Right atrium auricular region (tissue), 2 donors: ENCODE results near the gene STX7. TPM values are rescaled to one million over a fixed set of nuclear protein-coding genes. Genes with fewer than 3 reads are reported as not detected.
A peak's percentile ranks its signal among the peaks of the same experiment; 100 is the strongest.

Source experiments
- DNase-seq: peaks from one replicate; pipeline ENCODE4 v3.0.0-alpha.2; 2019; ENCODE audit warnings: low spot score
- H3K27ac ChIP-seq, 2 donors: fragments of 200-600 bp; sonication (generic); 1 replicate in 1 of 2; 2 replicates in 1 of 2; pipeline ENCODE4 v1.5.1; 2016 to 2019
- H3K27me3 ChIP-seq, 2 donors: fragments of 200-600 bp; sonication (generic); one replicate each; pipeline versions ENCODE4 v1.5.1 to v1.6.0; 2017 to 2019
- H3K36me3 ChIP-seq: fragments of 200-600 bp; sonication (generic); one replicate; pipeline ENCODE4 v1.5.1; 2016
- H3K4me1 ChIP-seq, 2 donors: fragments of 200-600 bp; sonication (generic); one replicate each; pipeline versions ENCODE4 v1.5.1 to v1.6.0; 2017 to 2019
- H3K4me3 ChIP-seq, 2 donors: fragments of 200-600 bp; sonication (generic); 1 replicate in 1 of 2; 2 replicates in 1 of 2; pipeline ENCODE4 v1.5.1; 2017 to 2019; ENCODE audit warnings: mild to moderate bottlenecking in 1 of 2, moderate library complexity in 1 of 2
- H3K9me3 ChIP-seq, 2 donors: fragments of 200-600 bp; sonication (generic); one replicate each; pipeline ENCODE4 v1.5.1; 2019
- total RNA-seq, 2 donors: library from RNA; depleted of rRNA; stranded (reverse); fragments of >200 nt; gene quantifications; one replicate each; pipeline ENCODE4 v1.1.0, GENCODE V29; 2016
- TF ChIP-seq, protein P1 (sequence below), 2 donors: fragments of 200-600 bp; sonication (generic); IDR thresholded peaks; one replicate each; pipeline ENCODE4 v1.5.1; 2019; ENCODE audit warnings: antibody characterized with exemption in 2 of 2

STX7 gene
- total RNA-seq, 2 donors from 2014 or later = 27.0 to 39.9 TPM

DNA sequence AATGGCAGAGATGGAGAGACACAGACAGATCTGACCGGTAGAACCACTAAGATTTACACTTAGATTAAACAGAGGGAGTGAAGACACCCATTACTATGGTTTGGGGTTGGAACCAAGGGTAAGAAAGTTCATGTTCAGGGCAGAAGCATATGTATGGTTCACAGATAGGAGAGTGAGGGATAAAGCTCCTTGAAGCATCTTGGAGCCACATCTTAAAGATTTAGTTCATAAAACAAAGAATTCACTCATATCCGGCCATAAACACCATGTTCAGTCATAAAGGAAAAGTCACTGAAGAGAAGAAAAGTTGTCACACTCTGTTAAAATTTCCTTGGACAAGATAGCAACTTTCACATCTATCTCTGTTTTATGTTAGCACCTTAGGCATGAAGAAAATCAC, 18.0 kb downstream of the STX7 start:
- no peak for DNase-seq
- Histone ChIP-seq H3K9me3 (no peaks in the 10 kb centered on the region), H3K27ac (no peak overlapping the region), H3K27me3 (no peaks in the 10 kb centered on the region), H3K4me1 (peaks cover 0 to 25% of the 10 kb centered on the region in 2 donors), H3K36me3 (peaks cover 5% of the 10 kb centered on the region), H3K4me3 (no peak overlapping the region)
- TF ChIP-seq, protein P1, sequence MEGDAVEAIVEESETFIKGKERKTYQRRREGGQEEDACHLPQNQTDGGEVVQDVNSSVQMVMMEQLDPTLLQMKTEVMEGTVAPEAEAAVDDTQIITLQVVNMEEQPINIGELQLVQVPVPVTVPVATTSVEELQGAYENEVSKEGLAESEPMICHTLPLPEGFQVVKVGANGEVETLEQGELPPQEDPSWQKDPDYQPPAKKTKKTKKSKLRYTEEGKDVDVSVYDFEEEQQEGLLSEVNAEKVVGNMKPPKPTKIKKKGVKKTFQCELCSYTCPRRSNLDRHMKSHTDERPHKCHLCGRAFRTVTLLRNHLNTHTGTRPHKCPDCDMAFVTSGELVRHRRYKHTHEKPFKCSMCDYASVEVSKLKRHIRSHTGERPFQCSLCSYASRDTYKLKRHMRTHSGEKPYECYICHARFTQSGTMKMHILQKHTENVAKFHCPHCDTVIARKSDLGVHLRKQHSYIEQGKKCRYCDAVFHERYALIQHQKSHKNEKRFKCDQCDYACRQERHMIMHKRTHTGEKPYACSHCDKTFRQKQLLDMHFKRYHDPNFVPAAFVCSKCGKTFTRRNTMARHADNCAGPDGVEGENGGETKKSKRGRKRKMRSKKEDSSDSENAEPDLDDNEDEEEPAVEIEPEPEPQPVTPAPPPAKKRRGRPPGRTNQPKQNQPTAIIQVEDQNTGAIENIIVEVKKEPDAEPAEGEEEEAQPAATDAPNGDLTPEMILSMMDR (IDR thresholded peaks at IDR 0.05) = no peak

DNA sequence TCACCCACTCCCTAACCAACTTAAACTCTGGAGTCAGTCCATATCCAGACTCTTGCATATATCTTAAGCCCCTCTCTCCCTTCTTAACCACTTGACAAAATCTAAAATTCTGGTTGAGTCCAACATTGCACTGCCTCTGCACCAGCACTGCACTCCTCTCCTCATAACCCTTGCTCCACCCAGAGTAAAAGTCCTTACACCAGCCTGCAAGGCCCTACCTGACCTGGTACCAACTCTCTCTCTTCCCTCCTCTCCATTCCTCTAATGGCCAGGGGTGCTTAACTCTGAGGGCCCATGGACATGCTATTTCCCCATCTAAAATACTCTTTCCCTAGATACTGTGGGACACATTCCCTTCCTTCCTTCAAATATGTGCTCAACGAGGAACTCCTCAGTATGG, 21.0 kb downstream of the STX7 start:
- H3K4me3 ChIP-seq = no peak overlapping the region
- TF ChIP-seq, protein P1 (IDR thresholded peaks at IDR 0.05) = no peak
- no peaks in the 10 kb centered on the region for H3K27me3 ChIP-seq
- H3K27ac ChIP-seq = no peak overlapping the region
- peaks cover 0 to 27% of the 10 kb centered on the region in 2 donors for H3K4me1 ChIP-seq
- H3K9me3 ChIP-seq = no peaks in the 10 kb centered on the region
- DNase-seq = no peak
- H3K36me3 ChIP-seq = no peaks in the 10 kb centered on the region

DNA sequence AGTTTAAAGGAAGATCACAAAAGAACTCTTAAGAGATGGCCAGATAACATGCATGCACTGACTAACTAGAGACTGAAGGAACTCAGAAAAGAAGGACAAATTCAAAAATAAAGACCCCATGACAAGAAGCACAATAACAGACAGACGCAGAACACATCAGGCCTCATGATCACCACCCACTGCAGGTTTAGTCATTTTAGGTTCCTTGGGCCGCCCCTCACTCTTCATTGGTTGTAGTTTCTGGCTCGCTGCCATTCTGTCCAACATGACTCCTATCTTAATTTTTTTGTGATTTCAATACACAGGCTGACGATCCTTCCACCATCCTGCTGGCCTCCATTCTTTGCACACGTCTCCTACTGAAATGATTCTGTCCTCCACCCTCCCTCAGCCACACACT, 21.6 kb downstream of the STX7 start:
- TF ChIP-seq, protein P1 (IDR thresholded peaks at IDR 0.05) = no peak
- Histone ChIP-seq H3K27me3 (no peaks in the 10 kb centered on the region), H3K9me3 (no peaks in the 10 kb centered on the region), H3K4me1 (peaks cover 0 to 27% of the 10 kb centered on the region in 2 donors), H3K36me3 (no peaks in the 10 kb centered on the region), H3K27ac (peak overlapping the region; percentile 63 to 68), H3K4me3 (no peak overlapping the region)
- DNase-seq = peak; percentile 66

DNA sequence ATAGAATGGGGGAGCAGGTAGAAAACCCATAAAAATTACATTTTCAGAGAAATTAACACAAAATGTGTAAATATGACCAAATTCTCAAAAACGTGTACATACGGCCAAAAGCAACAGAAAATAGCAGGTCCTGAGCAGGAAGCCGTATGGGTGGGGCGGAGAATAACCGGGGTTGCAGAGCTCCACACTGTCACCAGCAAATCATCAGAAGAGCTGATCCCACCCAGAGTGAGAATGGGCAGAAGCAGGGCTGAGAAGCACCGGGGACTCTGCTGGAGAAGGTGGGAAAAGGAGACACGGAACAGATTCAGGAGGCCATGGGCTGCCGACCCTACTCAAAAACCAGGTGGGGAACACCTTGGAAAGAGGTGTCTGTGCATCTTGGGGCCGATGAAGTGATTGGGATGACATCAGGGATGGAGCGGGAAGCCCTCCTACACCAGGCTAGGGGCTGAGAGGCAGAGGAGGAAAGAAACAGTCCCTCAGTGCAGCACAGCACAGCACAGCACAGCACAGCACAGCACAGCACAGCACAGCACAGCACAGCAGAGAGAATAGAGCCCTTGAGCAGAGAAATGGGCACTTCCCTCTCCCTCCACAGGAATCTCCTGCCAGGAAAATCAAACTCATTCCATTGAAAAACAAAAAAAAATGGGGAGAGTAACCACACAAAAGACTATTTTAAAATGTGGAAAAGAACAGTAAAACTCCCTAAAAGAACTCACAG, 22.3 kb downstream of the STX7 start:
- DNase-seq = no peak
- Histone ChIP-seq H3K9me3 (no peaks in the 10 kb centered on the region), H3K36me3 (no peaks in the 10 kb centered on the region), H3K27me3 (no peaks in the 10 kb centered on the region), H3K4me1 (peaks cover 0 to 27% of the 10 kb centered on the region in 2 donors), H3K4me3 (no peak overlapping the region), H3K27ac (peak overlapping the region; percentile 63 to 68)
- TF ChIP-seq, protein P1 (IDR thresholded peaks at IDR 0.05) = no peak

DNA sequence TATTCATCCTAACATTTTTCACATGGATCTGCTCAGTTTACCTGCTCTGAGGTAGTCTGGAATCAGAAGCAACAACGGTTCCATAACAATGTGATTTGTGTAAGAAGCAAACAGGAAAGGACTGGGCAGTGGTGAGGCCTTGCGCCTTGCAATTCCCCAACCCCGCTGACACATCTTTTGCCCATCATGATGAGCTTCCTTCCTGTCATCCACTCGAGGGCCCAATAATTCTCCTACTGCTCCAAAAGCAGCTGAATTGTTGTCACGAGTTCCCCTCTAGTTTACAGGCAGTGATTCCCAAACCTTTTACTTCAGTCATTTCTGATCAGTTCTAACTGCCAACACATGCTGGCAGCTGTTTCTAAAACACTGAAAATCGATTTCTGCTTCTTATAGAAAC, 22.9 kb downstream of the STX7 start:
- Histone ChIP-seq H3K27ac (peak overlapping the region; percentile 63 to 68), H3K4me3 (no peak overlapping the region), H3K4me1 (peaks cover 0 to 27% of the 10 kb centered on the region in 2 donors), H3K9me3 (no peaks in the 10 kb centered on the region), H3K36me3 (no peaks in the 10 kb centered on the region), H3K27me3 (no peaks in the 10 kb centered on the region)
- TF ChIP-seq, protein P1 (IDR thresholded peaks at IDR 0.05) = no peak
- DNase-seq = no peak

DNA sequence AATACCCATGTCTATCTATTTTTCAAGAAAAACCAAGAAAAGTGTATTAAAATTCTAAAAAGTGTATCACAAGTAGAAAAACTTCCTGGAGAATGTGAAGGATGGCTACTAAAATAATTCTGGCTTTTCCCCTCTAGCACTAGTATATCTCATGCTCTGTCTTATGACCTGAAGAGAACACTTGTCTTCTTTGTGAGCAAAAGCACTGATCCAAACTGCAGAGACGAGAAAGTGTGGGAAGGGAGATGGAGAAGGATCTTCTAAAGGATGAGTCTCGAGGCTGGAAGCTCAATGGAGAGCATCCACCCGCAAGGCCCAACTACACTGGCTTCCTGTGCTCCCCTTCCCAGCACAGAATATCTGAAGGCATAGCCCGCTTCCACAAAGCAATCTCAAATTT, 23.5 kb downstream of the STX7 start:
- no peak for DNase-seq
- no peaks in the 10 kb centered on the region for H3K27me3 ChIP-seq
- H3K9me3 ChIP-seq = no peaks in the 10 kb centered on the region
- H3K27ac ChIP-seq = peak overlapping the region; percentile 63 to 68
- H3K36me3 ChIP-seq = no peaks in the 10 kb centered on the region
- H3K4me1 ChIP-seq = peaks cover 0 to 31% of the 10 kb centered on the region in 2 donors
- no peak overlapping the region for H3K4me3 ChIP-seq
- TF ChIP-seq, protein P1 (IDR thresholded peaks at IDR 0.05) = no peak
